ENCODE results near the gene PTCH1.

The PTCH1 gene

GRCh38 chr9:95497772-95498171, 19.0 kb downstream of the PTCH1 start:
- no peak for DNase-seq

GRCh38 chr9:95496687-95497086, 20.1 kb downstream of the PTCH1 start:
- no peak for DNase-seq

DNA sequence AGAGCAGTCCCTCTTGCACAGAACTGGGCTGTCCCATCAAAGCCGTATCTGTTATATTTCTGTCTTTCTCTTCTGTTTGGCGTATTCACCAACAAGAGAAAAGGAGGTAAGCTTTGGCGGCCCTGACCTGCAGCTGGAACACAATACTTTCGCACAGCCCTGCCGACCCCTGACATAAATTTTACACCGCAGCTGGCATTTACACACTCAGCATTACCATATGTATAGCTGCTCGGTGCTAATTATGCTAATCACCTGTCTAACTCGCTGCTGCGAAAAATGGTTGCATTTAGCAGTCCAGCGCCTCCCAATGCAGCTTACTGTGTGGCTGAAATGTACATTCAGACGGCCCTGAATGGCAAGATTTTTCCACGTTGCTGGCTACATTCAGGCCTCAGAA, 20.8 kb downstream of the PTCH1 start:
- DNase-seq, result no peak

DNA sequence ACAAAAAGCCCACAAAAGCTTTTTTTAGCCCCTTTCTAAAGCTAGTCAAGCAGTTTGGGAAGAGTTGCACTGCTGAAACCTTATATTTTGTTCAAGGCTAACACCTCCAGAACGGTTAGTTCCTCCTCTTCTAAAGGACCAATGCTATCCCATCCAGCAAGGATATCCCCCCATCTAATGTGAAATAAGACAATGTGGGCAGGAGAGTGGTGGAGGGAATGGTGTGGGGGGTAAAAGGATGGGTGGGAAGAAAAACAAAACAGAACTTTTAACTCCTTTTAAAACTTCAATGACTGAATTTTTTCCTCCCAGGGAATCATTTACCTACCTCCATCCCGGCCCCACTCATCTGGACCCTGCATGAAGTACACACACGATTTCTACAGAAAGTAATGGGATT, 21.2 kb downstream of the PTCH1 start:
- no peak for DNase-seq

DNA sequence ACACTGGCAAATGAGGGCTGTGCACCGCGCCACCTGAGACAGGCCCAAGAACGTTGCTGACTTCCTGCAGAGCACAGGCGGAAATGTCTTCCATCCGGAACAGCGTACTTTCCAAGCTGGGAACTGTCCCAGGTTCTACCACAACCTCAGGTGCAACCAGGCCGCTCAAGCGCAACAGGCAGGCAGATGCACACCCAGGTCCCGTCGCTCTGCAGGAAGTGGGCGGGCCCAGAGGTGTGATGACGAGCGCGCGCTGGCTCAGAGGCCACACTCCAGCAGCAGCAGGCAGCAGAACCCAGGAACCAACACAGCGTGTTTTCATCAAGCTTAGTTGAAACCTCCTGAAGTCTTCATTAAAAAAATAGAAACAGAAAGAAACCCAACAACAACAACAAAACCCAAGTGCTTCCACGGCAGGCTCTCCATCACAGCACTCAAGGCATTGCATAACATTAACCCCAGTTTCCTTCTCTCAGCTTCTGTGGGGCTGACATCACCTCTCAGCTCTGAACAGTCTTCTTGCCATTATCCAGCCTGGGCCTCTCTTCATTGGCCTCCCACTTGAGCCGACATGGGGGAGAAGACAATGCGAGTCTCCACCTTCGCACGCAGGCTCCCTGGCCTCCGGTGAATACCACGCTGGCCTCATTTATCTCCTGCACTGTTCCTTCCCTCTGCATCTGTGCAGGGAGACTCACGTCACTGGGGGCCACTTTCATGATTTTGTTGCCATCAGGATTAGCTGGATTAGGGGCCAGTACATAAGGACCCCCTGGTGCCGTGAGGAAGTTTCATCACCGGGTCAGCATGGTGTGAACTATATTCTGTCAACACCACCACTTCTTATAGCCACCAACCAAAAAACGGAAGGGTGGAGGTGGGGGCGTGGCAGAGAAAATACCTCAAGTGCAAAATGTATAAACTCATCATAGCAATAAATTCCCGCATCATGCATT, 22.1 kb downstream of the PTCH1 start:
- DNase-seq, result peak; percentile 36 to 81 (median 58)

DNA sequence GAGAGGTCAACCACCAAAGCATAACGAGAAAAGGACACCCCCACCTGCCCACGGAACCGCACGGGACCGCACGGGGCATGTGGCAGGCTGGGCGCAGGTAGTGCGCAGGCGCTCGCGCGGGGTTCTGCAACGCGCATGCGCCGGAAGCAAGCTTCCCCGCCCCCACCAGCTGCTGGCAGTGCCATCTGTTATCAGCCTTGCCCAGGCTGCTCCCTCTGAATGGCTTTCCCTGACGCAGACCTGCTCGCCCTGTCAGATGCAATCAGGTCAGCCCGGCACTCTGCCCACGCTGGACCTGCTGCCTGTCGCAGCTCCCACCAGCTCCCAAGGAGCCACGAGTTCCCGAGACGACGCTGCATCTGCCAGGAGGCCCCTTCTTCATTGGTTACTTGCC, 22.8 kb downstream of the PTCH1 start:
- peak in 1 of 4 experiments; percentile 40 for DNase-seq

- DNase-seq, result no peak
Observed at GRCh38 chr9:95493402-95493801, 23.4 kb downstream of the PTCH1 start.

- no peak for DNase-seq
Observed at GRCh38 chr9:95491543-95492320, 25.0 kb downstream of the PTCH1 start.

DNA sequence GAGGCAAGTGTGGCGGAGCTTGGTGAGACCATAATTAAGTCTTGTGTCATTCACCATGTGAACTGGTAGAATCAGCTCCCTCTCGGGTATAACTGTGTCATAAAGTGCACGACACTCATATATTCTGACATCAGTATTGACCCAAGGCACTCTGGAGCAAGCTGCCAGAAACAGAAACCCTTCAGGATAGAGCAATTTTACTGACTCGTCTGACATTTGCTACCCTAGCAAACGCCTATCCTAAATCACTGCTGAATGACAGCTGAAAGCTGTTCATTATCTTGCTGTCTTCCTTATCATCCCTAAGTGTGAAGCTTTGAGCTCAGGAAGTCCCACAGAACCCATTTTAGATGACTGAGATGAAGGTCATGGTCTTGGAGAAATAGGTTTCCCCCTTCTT, 27.8 kb downstream of the PTCH1 start:
- no peak for DNase-seq

DNA sequence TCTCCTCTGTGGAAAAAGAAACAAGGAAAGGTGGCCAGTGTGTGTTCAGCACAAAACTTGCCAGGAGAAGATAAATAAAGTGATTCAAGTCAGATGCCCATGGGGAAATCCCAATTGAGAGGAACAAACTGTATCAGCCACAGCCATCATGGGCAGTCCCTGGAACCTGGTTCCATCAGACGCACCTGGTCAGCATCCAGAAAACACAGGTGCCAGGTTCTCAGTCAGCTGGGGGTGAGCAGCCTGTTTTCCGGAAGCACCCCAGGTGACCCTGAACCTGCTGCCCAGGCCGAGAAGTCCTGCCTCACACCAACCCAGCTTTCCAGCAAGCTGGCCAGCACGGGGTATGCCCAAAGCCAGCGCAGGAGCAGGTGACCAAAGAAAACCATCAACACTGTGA, 30.5 kb downstream of the PTCH1 start:
- no peak for DNase-seq

- DNase-seq, result no peak
Observed at GRCh38 chr9:95484225-95484624, 32.5 kb downstream of the PTCH1 start.

GRCh38 chr9:95483431-95483830, 33.3 kb downstream of the PTCH1 start:
- DNase-seq, result no peak

- DNase-seq, result no peak
Observed at GRCh38 chr9:95482621-95483020, 34.1 kb downstream of the PTCH1 start.

GRCh38 chr9:95481000-95481399, 35.8 kb downstream of the PTCH1 start:
- no peak for DNase-seq

- DNase-seq, result no peak
Observed at GRCh38 chr9:95480346-95480745, 36.4 kb downstream of the PTCH1 start.

GRCh38 chr9:95479330-95479729, 37.4 kb downstream of the PTCH1 start:
- DNase-seq, result no peak

DNA sequence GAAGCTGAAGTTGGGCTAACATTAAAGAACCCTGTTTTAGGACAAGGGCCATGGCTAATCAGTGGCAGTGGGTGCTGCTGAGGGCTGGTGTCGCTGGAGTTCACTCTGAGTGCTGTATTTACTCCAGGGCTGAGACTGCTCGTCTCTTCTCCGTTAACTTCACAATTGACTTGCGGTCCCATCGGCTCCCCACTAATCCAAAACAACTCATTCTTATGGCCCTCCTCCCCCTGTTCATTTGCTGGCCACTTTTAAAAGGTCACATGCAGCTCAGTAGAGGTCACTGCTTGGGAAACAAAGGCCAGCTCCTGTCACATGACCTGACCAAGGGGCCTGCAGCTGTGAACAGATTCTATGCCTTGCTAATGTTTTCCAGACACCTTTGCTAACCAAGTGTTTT, 38.4 kb downstream of the PTCH1 start:
- DNase-seq, result no peak

DNA sequence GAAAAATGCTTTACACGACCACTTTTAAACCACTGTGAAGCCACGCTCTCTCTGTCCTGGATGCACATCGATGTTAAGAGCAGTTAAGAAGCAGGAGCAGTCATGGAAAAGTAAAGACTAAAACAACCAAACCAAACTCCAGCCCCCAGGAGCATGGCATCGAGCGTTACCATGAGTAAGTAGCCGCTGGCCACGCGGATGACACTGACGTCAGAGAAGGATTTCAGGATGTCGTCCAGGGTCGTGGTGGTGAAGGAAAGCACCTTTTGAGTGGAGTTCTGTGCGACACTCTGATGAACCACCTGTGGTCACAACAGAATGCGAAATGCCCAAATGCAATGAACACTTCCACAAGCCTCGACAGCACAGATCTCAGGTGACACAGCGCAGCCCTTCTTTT, 38.9 kb downstream of the PTCH1 start:
- no peak for DNase-seq

- DNase-seq, result no peak
Observed at GRCh38 chr9:95477441-95477840, 39.3 kb downstream of the PTCH1 start.

DNA sequence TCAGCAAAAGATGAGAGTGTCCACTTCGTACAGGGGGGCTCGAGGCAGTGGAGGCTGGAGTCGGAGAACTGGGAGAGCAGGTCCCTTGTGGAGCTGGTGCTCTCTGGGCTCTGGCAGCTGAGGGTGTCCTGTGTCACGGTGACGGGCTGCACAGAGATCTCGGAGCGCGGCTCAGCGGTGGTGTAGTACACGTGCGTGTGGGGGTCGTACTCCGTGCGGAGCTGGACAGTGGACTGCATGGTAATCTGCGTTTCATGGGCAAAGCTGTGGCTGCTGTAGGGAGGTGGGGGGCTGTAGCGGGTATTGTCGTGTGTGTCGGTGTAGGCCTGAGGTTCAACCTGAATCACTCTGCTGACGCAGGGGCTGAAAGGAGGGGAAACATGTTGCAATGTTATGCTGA, 48.0 kb downstream of the PTCH1 start:
- no peak for DNase-seq

DNA sequence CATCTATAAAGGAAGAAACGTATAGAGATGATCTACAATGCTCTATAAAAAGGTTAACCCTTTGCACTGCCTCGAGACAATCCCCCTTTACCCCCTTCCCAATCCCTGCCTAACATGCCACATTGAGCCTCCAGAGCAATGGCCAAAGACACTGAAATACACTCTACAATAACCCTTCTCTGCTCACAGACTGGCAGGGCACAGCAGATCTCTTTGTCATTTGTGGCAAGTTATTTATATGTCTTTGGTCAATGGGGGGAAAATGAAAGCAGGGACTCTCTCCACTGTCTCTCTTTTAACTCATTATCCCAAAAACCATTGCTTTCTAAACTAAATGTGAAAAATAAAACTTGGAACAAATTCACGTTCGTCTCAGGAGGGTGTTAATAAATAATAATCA, 51.7 kb downstream of the PTCH1 start:
- no peak for DNase-seq

DNA sequence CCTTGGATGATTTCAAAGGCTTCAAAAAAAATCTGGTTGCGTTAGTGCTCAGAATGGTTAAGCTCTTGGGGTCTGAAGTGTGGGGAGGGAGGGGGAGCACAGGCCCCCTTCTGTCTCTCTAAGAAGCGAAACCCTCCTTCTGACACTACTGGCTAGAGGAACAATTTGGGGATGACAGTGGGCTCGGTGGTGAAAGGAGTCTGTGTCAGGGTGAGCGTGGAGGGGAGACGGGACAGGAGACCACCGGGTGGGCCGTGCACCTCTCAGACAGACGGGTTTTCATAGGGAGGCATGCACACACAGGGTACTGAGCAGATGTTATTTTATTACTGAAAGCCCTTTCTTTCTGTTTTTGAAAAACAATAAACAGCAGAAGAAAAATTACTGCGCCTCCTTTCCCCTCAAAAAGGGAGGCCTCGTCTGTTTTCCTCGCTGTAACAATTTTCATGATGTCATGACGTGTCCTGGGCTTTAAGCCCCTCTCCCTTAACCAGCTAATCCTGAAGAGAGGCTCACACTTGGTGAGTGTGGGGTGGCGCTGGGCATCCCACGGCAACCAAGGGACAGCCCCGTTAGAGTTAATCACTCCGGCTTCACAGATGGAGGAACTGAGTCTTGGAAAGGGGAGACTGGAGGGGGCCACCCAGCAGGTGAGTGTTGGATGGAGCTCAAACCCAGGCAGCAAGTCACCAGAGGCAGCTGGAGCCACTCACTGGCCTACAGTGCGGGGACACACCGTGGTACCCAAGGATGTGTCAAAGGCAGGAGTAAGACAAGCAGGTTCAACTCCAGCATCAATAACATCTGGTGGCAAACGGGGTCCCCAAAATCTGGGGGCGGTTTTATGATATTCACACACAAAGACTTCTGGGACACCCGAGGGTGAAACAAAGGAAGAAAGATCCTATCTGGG, 53.4 kb downstream of the PTCH1 start:
- no peak for DNase-seq
